ENCODE data around the gene TMEM82. TPM values are rescaled to one million over a fixed set of nuclear protein-coding genes. Genes with fewer than 3 reads are reported as not detected.

TMEM82 gene
- polyA plus RNA-seq, 1 donor from 2014 or later, result not detected

DNA sequence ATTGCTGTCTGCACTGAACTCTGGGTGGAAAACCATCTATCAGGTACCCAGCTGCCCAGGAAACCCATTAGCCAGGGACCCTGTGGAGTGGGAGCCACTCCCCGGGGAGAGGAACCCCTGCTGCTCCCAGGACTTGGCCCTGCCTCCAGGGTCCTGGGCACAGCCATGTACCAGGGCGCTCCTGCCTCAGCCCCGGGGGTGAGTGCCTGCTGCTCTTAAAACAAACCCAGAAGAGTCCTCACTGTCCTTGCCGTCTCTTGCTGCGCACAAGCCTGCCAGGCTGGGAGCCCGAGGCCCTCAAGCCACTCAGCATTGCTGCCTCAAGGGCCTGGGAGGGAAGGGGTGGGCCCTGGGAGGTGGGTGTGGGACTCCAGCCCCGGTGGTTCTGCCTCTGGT is 9.6 kb upstream of the TMEM82 start:
- Histone ChIP-seq H3K27ac (ENCODE audit: low read length) (no peak overlapping the region), H3F3A (ENCODE audit: insufficient read depth, low read length, poor library complexity, severe bottlenecking) (no peaks in the 10 kb centered on the region), H2AFZ (ENCODE audit: low read depth, low read length) (no peak overlapping the region), H3K27me3 (ENCODE audit: insufficient read depth, low read depth, low read length) (no peaks in the 10 kb centered on the region), H3K9me3 (ENCODE audit: low read length) (no peaks in the 10 kb centered on the region), H3K4me2 (ENCODE audit: low read length) (no peak overlapping the region), H3K9ac (ENCODE audit: low read length) (no peak overlapping the region), H3K36me3 (ENCODE audit: insufficient read depth, low read length) (no peaks in the 10 kb centered on the region), H3K9me2 (ENCODE audit: insufficient read depth, low read length) (no peaks in the 10 kb centered on the region), H4K20me1 (ENCODE audit: insufficient read depth) (no peaks in the 10 kb centered on the region), H3K79me2 (replicated peaks; ENCODE audit: insufficient read depth, low read length) (no peaks in the 10 kb centered on the region), H3K4me3 (ENCODE audit: low read length) (no peak overlapping the region)
- TF ChIP-seq, protein P1, sequence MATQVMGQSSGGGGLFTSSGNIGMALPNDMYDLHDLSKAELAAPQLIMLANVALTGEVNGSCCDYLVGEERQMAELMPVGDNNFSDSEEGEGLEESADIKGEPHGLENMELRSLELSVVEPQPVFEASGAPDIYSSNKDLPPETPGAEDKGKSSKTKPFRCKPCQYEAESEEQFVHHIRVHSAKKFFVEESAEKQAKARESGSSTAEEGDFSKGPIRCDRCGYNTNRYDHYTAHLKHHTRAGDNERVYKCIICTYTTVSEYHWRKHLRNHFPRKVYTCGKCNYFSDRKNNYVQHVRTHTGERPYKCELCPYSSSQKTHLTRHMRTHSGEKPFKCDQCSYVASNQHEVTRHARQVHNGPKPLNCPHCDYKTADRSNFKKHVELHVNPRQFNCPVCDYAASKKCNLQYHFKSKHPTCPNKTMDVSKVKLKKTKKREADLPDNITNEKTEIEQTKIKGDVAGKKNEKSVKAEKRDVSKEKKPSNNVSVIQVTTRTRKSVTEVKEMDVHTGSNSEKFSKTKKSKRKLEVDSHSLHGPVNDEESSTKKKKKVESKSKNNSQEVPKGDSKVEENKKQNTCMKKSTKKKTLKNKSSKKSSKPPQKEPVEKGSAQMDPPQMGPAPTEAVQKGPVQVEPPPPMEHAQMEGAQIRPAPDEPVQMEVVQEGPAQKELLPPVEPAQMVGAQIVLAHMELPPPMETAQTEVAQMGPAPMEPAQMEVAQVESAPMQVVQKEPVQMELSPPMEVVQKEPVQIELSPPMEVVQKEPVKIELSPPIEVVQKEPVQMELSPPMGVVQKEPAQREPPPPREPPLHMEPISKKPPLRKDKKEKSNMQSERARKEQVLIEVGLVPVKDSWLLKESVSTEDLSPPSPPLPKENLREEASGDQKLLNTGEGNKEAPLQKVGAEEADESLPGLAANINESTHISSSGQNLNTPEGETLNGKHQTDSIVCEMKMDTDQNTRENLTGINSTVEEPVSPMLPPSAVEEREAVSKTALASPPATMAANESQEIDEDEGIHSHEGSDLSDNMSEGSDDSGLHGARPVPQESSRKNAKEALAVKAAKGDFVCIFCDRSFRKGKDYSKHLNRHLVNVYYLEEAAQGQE (IDR thresholded peaks at IDR 0.05; ENCODE audit: borderline replicate concordance), result no peak
- TF ChIP-seq MXI1 (conservative IDR thresholded peaks at IDR 0.05; ENCODE audit: poor library complexity, severe bottlenecking) (no peak), EZH2 (IDR thresholded peaks at IDR 0.05; ENCODE audit: borderline replicate concordance, insufficient read depth, low read length, poor library complexity, severe bottlenecking) (no peak), SMC3 (conservative IDR thresholded peaks at IDR 0.05; ENCODE audit: poor library complexity) (no peak), RAD21 (conservative IDR thresholded peaks at IDR 0.05) (no peak), EP300 (conservative IDR thresholded peaks at IDR 0.05; ENCODE audit: poor library complexity, severe bottlenecking) (no peak), POLR2AphosphoS5 (IDR thresholded peaks at IDR 0.05) (no peak), TAF1 (IDR thresholded peaks at IDR 0.05; ENCODE audit: low read depth) (no peak)
- TF ChIP-seq, protein P2, sequence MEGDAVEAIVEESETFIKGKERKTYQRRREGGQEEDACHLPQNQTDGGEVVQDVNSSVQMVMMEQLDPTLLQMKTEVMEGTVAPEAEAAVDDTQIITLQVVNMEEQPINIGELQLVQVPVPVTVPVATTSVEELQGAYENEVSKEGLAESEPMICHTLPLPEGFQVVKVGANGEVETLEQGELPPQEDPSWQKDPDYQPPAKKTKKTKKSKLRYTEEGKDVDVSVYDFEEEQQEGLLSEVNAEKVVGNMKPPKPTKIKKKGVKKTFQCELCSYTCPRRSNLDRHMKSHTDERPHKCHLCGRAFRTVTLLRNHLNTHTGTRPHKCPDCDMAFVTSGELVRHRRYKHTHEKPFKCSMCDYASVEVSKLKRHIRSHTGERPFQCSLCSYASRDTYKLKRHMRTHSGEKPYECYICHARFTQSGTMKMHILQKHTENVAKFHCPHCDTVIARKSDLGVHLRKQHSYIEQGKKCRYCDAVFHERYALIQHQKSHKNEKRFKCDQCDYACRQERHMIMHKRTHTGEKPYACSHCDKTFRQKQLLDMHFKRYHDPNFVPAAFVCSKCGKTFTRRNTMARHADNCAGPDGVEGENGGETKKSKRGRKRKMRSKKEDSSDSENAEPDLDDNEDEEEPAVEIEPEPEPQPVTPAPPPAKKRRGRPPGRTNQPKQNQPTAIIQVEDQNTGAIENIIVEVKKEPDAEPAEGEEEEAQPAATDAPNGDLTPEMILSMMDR (IDR thresholded peaks at IDR 0.05; ENCODE audit: poor library complexity, severe bottlenecking), result no peak

DNA sequence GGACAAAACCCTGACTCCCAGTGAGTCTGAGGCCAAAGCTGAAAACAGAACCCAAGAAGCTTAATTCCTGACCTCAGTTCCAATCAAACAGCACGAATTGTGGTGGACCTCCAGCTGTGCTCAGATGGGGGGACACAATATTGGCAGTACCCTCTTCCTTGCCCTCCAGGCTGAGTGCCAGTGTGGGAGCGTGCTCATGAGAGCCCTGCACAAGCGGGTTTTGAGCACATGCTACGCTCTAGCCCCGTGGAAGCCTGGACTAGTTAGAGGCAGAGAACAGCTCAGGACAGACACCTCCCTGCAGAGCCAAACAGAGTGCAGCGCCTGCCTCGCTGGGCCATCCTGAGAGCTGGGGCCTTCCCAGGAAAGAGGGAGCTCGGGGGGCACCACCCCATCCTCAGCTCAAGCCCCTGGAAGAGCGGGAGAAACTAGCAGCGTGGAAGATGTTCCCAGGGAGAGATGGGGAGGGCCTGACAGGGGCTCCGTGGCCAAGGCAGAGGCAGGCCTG is 9.0 kb upstream of the TMEM82 start:
- TF ChIP-seq EZH2 (IDR thresholded peaks at IDR 0.05; ENCODE audit: borderline replicate concordance, insufficient read depth, low read length, poor library complexity, severe bottlenecking), result no peak
- no peak for TF ChIP-seq TAF1 (IDR thresholded peaks at IDR 0.05; ENCODE audit: low read depth)
- TF ChIP-seq RAD21 (conservative IDR thresholded peaks at IDR 0.05), result no peak
- no peak for TF ChIP-seq SMC3 (conservative IDR thresholded peaks at IDR 0.05; ENCODE audit: poor library complexity)
- TF ChIP-seq, protein P1 (IDR thresholded peaks at IDR 0.05; ENCODE audit: borderline replicate concordance), result no peak
- TF ChIP-seq EP300 (conservative IDR thresholded peaks at IDR 0.05; ENCODE audit: poor library complexity, severe bottlenecking), result no peak
- TF ChIP-seq MXI1 (conservative IDR thresholded peaks at IDR 0.05; ENCODE audit: poor library complexity, severe bottlenecking), result no peak
- TF ChIP-seq, protein P2 (IDR thresholded peaks at IDR 0.05; ENCODE audit: poor library complexity, severe bottlenecking), result no peak
- TF ChIP-seq POLR2AphosphoS5 (IDR thresholded peaks at IDR 0.05), result no peak
- no peaks in the 10 kb centered on the region for H3K9me3 ChIP-seq (ENCODE audit: low read length)
- no peaks in the 10 kb centered on the region for H3K36me3 ChIP-seq (ENCODE audit: insufficient read depth, low read length)
- no peak overlapping the region for H3K4me3 ChIP-seq (ENCODE audit: low read length)
- H4K20me1 ChIP-seq (ENCODE audit: insufficient read depth), result no peaks in the 10 kb centered on the region
- H3K79me2 ChIP-seq (replicated peaks; ENCODE audit: insufficient read depth, low read length), result no peaks in the 10 kb centered on the region
- no peak overlapping the region for H3K27ac ChIP-seq (ENCODE audit: low read length)
- no peak overlapping the region for H3K4me2 ChIP-seq (ENCODE audit: low read length)
- no peaks in the 10 kb centered on the region for H3K27me3 ChIP-seq (ENCODE audit: insufficient read depth, low read depth, low read length)
- H3K9ac ChIP-seq (ENCODE audit: low read length), result no peak overlapping the region
- H3F3A ChIP-seq (ENCODE audit: insufficient read depth, low read length, poor library complexity, severe bottlenecking), result no peaks in the 10 kb centered on the region
- no peaks in the 10 kb centered on the region for H3K9me2 ChIP-seq (ENCODE audit: insufficient read depth, low read length)
- no peak overlapping the region for H2AFZ ChIP-seq (ENCODE audit: low read depth, low read length)
